Stimulated activated CD8-positive, alpha-beta memory T cell treated with anti-CD3 and anti-CD28 coated beads, Interleukin-2, amount 100 ng/mL, for 48 hours (primary cell): ENCODE data around the gene PTPRN2.

Source experiments
- DNase-seq, 2 donors: peaks; one replicate each; pipeline ENCODE4 v3.0.0-alpha.2; 2020; ENCODE audit warnings: low read depth in 2 of 2

The PTPRN2 gene

GRCh38 chr7:158140538-158141220 lies 446.9 kb downstream of the PTPRN2 start:
- DNase-seq, result no peak

GRCh38 chr7:158139499-158139898 lies 448.1 kb downstream of the PTPRN2 start:
- DNase-seq, result no peak

GRCh38 chr7:158138329-158138597 lies 449.4 kb downstream of the PTPRN2 start:
- no peak for DNase-seq

GRCh38 chr7:158137516-158138328 lies 449.9 kb downstream of the PTPRN2 start:
- no peak for DNase-seq

GRCh38 chr7:158135931-158136330 lies 451.7 kb downstream of the PTPRN2 start:
- DNase-seq, result no peak

DNA sequence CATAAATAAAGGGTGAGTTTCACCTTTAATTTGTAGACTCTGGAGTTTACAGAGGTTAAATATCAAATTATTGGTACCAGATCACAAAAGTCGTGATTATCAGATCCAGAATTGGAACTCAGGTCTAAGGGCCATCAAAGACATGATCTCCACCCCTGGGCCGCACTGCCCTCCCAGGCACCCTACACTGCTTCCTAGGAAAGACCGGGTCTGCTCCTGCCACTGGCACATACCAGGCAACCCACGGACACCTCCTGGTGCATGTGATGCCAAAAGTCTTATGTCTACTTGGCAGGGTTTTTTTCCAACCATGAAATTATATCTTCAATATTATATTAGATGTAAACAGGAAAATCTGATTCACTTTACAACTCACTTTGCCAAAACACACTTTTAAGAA lies 452.8 kb downstream of the PTPRN2 start:
- DNase-seq, result no peak

DNA sequence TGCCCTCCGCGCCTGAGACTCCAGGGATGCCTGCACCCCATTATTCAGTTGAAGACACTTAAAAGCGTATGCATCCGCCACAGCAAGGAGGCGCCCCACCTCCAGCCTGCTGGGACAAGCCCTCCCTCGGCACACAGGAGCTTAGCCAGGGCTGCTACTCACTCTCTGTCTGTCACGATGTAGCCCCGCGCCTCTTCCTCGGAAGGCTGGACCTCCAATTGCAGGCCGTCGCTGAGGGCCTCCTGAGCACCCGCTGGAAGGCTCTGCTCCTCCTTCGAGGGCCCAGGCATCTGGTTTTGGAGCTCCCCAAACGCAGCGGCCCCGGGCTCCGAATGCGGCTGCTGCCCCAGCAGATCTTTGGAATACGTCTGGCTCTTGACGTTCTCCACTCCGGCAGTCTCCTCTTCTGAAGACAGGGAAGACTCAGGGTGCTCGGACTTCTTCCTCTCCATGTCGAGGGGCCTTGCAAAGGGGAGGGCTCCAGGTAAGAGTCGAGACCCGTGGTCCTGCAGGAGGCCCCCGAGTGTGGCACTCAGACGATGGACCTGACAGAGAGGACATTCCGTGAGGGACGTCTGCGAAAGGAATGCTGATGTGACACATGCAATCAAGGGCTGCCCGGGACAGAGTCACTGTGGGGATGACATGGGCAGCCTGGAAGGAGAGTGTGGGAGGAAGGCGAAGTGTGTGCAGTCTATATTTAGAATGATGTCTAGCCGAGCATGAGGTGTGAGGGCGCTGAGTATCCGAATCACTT lies 453.9 kb downstream of the PTPRN2 start:
- DNase-seq, result no peak

- DNase-seq, result no peak
Observed at GRCh38 chr7:158133057-158133456, 454.6 kb downstream of the PTPRN2 start.

DNA sequence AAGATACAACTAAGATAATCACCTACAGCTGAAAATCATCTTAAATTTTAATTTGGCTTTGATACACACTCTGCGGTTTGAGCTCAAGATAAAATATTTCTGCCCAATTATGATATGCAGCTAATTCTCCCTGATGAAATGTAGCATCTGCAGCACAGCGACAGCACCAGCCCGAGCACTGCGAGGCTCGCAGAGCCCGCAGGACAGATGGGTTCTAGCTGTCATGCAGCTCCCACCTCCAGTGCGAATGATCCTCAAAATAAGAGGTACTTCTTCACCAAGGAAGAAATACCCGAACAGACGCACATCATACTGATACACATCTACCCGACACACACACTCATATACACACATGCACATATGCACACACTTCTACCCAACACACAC lies 457.6 kb downstream of the PTPRN2 start:
- no peak for DNase-seq

DNA sequence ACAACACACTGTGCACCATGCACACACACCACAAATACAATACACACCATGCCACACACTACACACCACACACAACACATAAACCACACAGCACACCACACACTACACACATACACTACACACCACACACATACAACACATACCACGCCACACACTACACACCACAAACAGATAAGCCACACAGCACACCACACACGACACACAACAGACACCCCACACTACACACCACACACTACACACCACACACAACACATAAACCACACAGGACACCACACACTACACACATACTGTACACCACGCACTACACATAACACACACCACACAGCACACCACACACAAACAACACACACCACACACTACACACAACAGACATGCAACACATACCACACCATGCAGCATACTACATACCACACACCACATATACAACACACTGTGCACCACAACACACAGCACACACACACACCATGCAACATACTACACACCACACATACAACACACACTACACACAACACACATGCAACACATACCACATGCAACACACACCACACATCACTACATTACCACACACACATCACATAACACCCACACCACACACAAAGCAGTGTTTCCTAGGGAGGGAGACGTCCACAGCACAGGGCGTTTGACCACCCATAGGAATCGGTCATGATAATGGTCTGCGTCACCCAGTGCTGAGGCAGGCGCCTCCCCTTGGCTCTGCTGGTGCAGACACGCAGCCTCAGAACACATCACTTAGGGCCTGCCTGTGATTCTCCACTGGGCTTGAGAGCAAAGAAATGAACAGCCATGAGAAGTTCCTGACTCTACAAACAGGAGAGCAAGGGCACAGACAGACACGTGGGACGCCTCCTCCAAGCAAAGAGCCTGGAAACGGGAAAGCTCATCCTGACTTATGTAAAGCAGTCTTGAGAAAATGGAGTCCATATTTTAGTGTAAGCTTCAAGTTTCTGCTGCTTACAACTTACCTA lies 458.3 kb downstream of the PTPRN2 start:
- DNase-seq, result no peak

GRCh38 chr7:158128572-158128971 lies 459.1 kb downstream of the PTPRN2 start:
- DNase-seq, result no peak

DNA sequence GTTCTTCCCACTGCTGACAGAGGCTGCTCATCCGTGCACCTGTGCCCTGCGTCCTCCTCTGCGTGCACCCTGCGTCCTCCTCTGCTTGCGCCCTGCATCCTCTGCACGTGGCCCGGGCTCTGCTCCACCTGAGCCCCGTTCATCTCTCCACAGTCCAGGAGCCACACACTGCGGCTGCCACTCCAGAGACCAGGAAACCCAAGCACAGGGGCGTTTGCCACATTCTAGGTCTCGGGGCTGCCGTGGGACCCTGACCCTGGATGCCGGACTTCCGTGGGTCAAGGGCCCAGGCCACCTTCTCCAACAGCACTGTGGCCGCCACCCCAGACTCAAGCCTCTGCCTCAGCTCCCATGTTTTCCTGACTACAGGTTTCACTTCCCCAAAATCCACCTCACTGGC lies 460.4 kb downstream of the PTPRN2 start:
- DNase-seq, result no peak

GRCh38 chr7:158126661-158127060 lies 461.0 kb downstream of the PTPRN2 start:
- DNase-seq, result no peak

- DNase-seq, result no peak
Observed at GRCh38 chr7:158125721-158126120, 461.9 kb downstream of the PTPRN2 start.

DNA sequence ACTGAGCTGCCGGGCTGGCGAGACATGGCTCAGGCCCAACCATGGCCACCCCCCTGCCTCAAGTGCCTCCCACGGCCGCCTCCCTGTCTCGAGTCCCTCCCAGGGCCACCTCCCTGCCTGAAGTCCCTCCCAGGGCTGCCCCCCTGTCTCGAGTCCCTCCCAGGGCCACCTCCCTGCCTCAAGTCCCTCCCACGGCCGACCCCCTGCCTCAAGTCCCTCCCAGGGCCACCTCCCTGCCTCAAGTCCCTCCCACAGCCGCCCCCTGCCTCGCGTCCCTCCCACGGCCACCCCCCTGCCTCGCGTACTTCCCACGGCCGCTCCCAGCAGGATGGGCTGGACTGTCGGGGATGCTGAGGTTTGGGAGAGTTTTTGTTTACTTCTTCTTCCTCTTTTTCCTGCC lies 462.5 kb downstream of the PTPRN2 start:
- no peak for DNase-seq

- no peak for DNase-seq
Observed at GRCh38 chr7:158124671-158125079, 462.9 kb downstream of the PTPRN2 start.

DNA sequence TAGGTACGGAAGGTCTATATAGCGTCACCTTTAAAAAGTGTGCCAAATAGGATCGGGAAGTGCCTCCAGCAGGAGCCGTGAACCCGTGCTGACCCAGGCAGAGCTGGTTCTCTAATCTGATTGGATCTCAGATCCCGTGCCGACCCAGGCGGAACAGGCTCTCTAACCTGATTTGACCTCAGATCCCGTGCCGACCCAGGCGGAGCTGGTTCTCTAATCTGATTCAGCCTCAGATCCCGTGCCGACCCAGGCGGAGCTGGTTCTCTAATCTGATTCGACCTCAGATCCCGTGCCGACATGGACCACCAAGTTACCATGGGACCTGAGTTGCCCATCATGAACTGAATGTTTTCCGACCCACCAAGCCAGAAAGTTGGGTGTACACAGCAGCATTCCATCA lies 463.9 kb downstream of the PTPRN2 start:
- DNase-seq, result no peak

DNA sequence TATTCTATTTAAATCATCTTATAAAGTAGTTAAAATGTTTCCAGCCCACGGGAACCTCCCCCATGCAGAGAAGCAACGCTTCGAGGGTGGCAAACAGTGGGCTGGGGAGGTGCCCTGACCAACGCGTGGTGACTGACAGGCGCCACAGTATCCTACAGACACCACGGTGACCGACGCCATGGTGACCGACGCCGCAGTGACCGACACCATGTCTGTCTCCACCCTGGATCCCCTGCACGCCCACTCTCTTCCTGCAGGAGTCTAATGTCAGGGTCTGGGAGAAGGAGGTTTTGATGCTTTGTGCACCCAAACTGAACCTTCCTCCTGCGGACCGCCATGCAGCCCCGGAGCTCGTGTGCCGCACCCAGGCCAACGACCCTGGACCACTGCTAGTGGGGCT lies 464.4 kb downstream of the PTPRN2 start:
- DNase-seq, result no peak

GRCh38 chr7:158121441-158122045 lies 466.1 kb downstream of the PTPRN2 start:
- DNase-seq, result no peak

DNA sequence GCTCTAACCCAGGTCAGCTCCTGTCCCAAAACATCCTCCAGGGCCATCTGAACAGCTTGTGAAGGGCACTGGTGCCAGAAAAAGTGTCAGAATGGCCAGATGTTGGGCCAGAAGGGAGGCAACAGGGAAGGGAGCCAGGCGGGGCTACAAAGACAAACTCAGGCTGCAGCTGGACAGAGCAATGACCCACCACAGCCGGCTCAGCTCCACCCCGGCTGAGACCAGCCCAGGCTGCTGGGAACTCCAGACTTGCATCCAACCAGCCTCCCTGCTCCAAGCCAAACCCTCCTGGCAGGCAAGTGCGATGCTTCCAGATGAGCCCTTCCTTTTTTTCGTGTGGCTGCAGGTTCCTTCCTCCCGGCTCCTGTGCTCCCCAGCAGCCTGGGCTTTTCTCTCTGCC lies 466.9 kb downstream of the PTPRN2 start:
- DNase-seq, result no peak

GRCh38 chr7:158120316-158120715 lies 467.3 kb downstream of the PTPRN2 start:
- DNase-seq, result no peak
